HepG2 (cell line): ENCODE data around the gene PIEZO1.

Source experiments
- REPIN1 ChIP-seq: sonication (generic); formaldehyde crosslinking; IDR thresholded peaks from 2 replicates; pipeline ENCODE4 v1.8.0; 2022; ENCODE audit warnings: missing genetic modification reagents, low read depth, mild to moderate bottlenecking, borderline replicate concordance
- SALL2 ChIP-seq: sonication (generic); formaldehyde crosslinking; IDR thresholded peaks from 2 replicates; pipeline ENCODE4 v1.8.1; 2023; ENCODE audit warnings: mild to moderate bottlenecking, missing genetic modification reagents, inconsistent platforms
- SAP130 ChIP-seq: IDR thresholded peaks from 2 replicates; pipeline ENCODE4 v1.6.1; 2016; ENCODE audit warnings: low read depth
- ZNF446 ChIP-seq: sonication (generic); formaldehyde crosslinking; IDR thresholded peaks from 2 replicates; pipeline ENCODE4 v1.5.0; 2020; ENCODE audit warnings: mild to moderate bottlenecking, missing genetic modification reagents
- TF ChIP-seq, protein P1 (sequence below): sonication (generic); formaldehyde crosslinking; IDR thresholded peaks from 2 replicates; pipeline ENCODE4 v1.5.0; 2020; ENCODE audit warnings: mild to moderate bottlenecking, missing genetic modification reagents, moderate library complexity

GRCh38 chr16:88678224-88678979 is 106.6 kb downstream of the PIEZO1 start:
- TF ChIP-seq SALL2 (CRISPR knock-in tag) = no peak
- TF ChIP-seq SAP130 (CRISPR knock-in tag) = no peak
- TF ChIP-seq, protein P1, sequence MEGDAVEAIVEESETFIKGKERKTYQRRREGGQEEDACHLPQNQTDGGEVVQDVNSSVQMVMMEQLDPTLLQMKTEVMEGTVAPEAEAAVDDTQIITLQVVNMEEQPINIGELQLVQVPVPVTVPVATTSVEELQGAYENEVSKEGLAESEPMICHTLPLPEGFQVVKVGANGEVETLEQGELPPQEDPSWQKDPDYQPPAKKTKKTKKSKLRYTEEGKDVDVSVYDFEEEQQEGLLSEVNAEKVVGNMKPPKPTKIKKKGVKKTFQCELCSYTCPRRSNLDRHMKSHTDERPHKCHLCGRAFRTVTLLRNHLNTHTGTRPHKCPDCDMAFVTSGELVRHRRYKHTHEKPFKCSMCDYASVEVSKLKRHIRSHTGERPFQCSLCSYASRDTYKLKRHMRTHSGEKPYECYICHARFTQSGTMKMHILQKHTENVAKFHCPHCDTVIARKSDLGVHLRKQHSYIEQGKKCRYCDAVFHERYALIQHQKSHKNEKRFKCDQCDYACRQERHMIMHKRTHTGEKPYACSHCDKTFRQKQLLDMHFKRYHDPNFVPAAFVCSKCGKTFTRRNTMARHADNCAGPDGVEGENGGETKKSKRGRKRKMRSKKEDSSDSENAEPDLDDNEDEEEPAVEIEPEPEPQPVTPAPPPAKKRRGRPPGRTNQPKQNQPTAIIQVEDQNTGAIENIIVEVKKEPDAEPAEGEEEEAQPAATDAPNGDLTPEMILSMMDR (CRISPR knock-in tag) = no peak
- no peak for TF ChIP-seq REPIN1 (CRISPR knock-in tag)
- TF ChIP-seq ZNF446 (CRISPR knock-in tag) = no peak
